ENCODE data around the gene RPS10.

GRCh38 chr6:34412016-34412415, 13.9 kb downstream of the RPS10 start:
- TF ChIP-seq CTCF (conservative IDR thresholded peaks at IDR 0.05; ENCODE audit: low read length) (no peak), EZH2phosphoT487 (IDR thresholded peaks at IDR 0.05; ENCODE audit: borderline replicate concordance) (no peak)

All from Loucy (cell line).